HG03469 (cell line): Measurements from ENCODE around the gene WDR93.

Experiments
- ATAC-seq: cut with Tn5 transposase; IDR thresholded peaks from one replicate; pipeline ENCODE4 v1.9.1; 2021; ENCODE audit warnings: mild to moderate bottlenecking, moderate library complexity, moderate number of reproducible peaks; ENCODE audit not compliant: unreplicated experiment

Gene WDR93

GRCh38 chr15:89662893-89663626 is 27.6 kb upstream of the WDR93 start:
- no peak for ATAC-seq

DNA sequence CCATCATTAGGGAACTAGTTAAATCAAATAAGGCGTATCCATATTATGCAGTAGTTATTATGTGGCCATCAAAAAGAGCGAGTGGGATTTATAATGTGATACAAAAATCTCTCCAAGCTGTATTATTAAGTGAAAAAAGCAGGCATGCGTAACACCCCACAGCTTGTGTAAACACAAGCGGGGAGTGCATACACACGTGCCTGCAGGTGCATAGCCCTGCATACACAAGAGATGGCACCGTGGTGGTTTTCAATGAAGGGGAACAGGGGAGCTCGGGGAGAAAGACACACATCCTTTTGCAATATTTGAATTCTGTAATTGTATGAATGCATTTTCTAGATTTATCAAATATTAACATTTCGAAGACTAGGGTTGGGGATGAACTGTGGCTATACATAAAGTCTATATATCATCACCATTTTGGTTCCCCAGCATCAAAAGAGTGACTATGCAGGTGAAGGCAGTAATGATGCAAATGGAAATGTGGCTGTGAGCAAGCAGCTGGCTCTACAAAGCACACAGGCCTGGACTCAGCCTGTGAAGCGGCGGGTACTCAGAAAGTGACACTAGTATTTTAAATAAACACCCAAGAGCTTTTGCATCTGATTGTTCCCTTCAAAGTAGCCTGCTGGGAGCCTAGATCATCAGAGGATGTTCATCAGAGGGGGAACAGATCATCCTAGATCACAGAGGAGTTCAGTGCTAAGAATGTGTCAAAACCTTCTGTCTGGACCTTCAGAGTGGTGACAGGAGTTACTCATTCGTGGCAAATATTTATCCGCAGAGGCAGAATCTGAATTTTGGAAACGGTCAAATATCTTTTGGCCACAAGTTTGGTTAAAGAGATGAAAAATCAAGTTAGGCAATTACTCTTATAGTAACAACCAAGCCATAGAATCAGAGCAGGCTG is 25.9 kb upstream of the WDR93 start:
- no peak for ATAC-seq

- ATAC-seq: no peak
Measured at GRCh38 chr15:89665449-89666181, 25.0 kb upstream of the WDR93 start.

DNA sequence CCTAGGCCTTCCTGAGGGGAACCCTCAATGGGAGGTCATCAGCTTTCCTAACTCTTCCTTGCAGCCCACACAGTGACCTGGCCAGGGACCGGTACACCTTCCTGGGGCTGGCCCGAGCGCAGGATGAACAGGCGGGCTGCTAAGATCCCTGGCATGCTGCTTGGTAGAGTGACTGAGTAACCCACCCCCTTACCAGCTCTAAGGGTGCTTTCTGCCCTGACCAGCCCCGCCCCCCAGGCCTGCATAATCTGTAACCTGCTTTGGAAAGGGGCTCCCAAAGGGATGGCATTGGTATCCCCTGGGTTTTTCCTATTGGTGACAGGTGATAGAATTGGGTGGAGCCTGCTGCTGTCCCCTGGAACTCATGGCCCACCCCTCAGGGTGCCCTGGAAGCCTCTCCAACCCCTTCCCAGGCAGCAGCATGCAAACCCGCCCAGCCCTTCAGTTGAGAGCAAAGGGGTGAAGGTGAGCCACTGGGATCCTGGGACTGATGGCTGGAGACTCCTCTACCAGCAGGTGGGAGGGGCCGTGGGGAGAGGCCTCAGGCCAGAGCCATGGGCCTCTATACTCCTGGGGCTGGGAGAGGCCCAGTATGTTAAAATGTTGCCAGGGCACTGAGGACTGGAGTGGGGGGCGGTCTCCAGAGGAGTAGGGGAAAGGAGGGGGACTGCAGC is 24.3 kb upstream of the WDR93 start:
- no peak for ATAC-seq

- ATAC-seq: no peak
Measured at GRCh38 chr15:89666858-89667705, 23.5 kb upstream of the WDR93 start.

DNA sequence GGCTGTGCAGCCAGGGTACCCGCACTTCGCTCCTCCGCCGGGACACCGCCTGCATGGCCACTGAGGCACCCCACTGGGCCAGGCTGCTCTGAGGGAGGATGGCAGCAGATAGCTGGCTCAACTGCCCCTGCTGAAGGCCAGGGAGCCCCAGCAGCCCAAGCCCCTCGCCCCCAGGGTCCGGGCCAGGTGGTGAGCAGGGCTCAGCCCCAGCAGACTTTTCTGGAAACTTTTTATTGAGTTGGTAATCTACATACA is 23.0 kb upstream of the WDR93 start:
- no peak for ATAC-seq

GRCh38 chr15:89668171-89668570 is 22.4 kb upstream of the WDR93 start:
- ATAC-seq: no peak

DNA sequence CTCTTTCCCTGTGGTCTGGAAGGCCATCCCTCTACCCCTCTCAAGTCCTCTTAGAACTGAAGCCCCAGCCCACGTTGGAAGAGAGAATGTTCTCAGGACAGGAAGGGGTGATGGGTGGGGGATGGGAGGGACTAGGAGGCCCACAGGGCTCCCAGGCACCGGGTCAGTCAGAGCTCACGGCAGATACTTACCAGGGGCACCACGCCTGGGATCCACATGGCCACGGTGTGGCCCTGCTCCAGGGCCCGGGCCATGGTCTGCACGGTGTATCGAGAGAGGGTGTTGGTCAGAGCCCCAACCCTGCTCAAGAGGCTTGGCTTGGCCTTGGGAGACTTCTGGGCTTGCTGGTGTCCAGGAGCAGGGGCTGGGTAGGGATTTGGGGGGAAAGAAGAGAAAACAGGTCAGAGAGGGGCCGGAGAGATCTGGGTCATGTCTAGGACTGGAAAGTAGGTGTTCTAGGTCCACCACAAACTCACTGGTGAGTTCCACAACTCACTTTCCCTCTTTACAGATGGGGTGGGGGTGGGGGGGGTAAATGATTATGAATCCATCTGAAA is 21.2 kb upstream of the WDR93 start:
- ATAC-seq: no peak

DNA sequence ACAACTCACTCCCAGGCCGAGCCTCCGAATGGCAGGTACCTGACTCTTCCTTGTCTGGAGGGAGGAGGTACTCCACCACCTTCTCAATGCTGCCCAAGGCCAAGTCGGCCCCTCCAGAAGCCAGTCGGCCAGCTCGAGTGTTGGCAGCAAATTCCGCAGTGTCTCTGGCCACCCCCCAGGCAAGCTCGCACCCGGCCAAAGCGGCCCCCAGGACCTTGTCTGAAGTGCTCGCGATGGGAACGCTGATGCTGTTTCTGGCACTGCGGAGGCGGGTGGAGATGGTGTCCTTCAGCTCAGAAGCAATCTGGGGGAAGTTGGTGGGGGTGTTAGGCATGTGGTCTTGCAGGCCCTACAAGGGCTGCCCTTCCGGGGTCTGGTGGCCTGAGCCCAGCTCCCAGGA is 20.7 kb upstream of the WDR93 start:
- no peak for ATAC-seq

GRCh38 chr15:89670971-89671560 is 19.5 kb upstream of the WDR93 start:
- no peak for ATAC-seq

DNA sequence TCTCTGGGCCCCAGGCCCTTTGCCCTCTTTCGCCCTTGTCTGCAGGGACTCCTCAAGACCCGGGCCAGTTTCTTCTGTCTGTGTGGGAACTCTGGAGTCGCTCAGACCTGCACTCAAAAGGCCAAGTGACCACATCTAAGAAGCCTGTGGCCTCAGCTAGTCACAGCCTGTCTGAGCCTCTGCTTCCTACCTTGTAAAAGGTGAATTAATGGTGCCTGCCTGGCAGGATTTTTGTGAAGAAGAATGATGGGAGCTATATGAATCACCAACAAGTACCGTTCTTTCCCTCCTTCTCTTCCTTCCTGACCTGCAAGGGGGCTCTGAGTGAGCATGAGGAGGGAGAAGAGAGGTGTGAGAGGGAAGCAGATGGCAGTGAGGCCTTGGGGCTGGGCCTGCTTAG is 18.9 kb upstream of the WDR93 start:
- ATAC-seq: no peak

- no peak for ATAC-seq
Measured at GRCh38 chr15:89672221-89673164, 18.1 kb upstream of the WDR93 start.

DNA sequence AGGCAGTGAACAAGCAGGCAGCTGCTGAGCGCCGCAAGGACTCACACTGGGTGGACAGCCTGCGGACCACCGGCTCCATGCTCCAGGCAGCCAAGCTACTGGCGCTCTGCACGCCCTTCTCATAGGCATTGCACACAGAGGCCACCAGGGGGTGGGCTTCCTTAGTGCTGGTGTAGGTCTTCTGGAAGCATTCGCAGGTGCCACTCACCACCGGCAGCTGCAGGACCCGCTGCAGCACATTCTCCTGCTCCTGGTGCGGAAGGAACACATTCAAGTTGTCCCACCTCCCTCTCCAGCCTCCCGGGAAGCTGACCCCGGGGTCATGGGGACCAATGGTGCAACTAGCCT is 17.5 kb upstream of the WDR93 start:
- no peak for ATAC-seq

GRCh38 chr15:89674526-89674925 is 16.1 kb upstream of the WDR93 start:
- no peak for ATAC-seq

DNA sequence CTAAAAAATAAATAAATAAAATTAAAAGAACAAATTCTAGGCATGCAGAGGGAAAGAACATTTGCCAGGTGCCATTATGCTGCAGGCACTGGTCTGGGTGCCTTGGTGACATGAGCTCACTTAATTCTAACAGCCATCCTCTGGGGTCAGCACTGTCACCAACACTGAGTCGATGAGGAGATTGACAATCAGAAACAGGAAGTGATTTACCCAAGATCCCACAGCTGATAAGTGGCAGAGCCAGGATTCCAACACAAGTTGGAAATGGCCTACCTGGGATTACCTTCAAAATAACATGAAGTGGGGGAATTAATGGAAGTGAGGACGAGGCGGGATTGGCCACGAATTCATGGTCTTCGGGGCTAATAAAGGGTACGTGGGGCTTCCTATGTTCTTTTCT is 15.0 kb upstream of the WDR93 start:
- ATAC-seq: no peak

GRCh38 chr15:89677381-89677780 is 13.2 kb upstream of the WDR93 start:
- ATAC-seq: no peak

DNA sequence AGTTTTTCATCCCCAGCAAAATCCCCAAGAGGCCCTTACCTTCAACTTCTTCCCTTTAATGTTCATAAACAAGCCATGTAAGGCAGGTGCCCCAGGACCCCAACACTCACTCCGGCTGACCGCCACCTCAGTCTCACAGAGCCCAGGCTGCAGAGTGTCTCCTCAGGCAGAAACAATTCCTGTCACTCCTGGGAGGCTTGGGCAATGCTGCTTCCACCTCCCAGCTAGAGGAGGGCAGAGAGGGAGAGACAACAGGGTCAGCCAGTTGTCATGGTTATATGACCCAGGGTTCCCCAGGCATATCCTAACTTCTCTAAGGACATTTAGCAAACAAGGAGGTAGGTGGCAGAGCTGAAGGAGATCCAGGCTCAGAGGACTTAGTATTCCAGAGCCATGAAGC is 11.4 kb upstream of the WDR93 start, which contains the start of gene PLIN1:
Gene PLIN1, minus strand, starts transcription at position 156 of the 400 bp plus-strand sequence. CDS start 1,878 bp downstream, outside the sequence.
- ATAC-seq: no peak

DNA sequence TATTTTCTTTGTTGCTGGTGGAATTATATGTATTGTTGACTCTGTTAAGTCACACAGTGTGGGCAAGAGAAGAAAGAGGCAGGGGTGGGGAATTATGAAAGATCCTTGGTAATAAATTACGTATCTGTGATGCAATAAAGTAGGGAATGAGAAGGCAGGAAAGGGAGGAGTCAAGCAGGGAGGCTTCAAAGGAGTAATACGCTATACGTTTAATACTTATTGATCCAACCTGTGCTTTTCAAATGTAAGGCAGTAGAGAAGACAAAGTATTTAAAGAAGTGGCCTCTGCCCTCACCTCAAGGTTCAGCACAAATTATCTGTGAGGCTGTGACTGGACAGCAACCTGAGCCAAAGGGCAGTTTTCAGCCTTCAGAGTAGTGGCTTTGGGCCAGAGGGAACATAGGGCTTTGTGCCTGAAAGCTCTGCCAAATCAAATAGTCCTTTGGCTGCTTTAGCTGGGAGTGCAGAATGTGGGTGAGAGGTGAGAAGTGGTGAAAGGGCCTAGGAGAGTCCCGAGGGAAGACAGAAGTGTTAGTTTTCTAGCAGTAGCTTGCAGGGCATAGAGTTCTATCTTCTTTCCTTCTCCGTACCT is 10.2 kb upstream of the WDR93 start:
- no peak for ATAC-seq
